ENCODE measurements around the gene FMNL2.

DNA sequence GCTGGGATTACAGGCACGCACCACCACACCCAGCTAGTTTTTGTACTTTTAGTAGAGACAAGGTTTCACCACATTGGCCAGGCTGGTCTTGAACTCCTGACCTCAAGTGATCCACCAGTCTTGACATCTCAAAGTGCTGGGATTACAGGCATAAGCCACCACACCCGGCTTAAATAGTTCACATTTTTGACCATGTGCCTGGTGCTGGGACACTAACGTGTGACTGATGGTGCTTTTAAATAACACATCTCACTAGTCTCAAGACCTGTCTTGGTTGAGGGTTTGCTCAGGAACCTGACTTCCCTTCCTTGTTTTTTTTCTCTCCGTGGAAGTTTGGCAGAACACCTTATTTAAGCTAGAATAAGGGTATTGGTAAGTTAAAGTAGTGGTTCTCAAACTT, 8.5 kb downstream of the FMNL2 start:
- TF ChIP-seq L3MBTL2 (conservative IDR thresholded peaks at IDR 0.05) = no peak
- no peak for TF ChIP-seq ZNF384 (IDR thresholded peaks at IDR 0.05)
- TF ChIP-seq CTBP1 (IDR thresholded peaks at IDR 0.05; ENCODE audit: borderline replicate concordance) = no peak
- no peak for TF ChIP-seq FOXK2 (IDR thresholded peaks at IDR 0.05)
- no peak for TF ChIP-seq TARDBP (IDR thresholded peaks at IDR 0.05)

All from HEK293T (cell line).